Posterior vena cava (tissue), 2 donors: Measurements from ENCODE around the gene HDAC4. TPM values are rescaled to one million over a fixed set of nuclear protein-coding genes. Genes with fewer than 3 reads are reported as not detected.

Experiments
- DNase-seq: peaks from one replicate; pipeline ENCODE4 v3.0.0-alpha.2; 2020; ENCODE audit warnings: low spot score
- intact Hi-C, 2 donors: fragments of 100-400 bp; cut with DNase I; formaldehyde crosslinking; loops; one replicate each; pipeline versions ENCODE4 v1.14.1 to v1.14.2; 2022 to 2023
- total RNA-seq, 2 donors: library from RNA; stranded (reverse); fragmentation: NEBNext Ultra II Directional; extraction: Animal tissue kit (Norgen Biotek cat#: 25700); gene quantifications; one replicate each; pipeline ENCODE4 v1.2.1, GENCODE V29; 2021
- donor health status: DM: yes; HTN: yes; CAD: no.
- donor health status: DM: yes; HTN: yes; CAD: no.

The HDAC4 gene
- total RNA-seq, 2 donors from 2014 or later = 47.6 to 66.9 TPM

DNA sequence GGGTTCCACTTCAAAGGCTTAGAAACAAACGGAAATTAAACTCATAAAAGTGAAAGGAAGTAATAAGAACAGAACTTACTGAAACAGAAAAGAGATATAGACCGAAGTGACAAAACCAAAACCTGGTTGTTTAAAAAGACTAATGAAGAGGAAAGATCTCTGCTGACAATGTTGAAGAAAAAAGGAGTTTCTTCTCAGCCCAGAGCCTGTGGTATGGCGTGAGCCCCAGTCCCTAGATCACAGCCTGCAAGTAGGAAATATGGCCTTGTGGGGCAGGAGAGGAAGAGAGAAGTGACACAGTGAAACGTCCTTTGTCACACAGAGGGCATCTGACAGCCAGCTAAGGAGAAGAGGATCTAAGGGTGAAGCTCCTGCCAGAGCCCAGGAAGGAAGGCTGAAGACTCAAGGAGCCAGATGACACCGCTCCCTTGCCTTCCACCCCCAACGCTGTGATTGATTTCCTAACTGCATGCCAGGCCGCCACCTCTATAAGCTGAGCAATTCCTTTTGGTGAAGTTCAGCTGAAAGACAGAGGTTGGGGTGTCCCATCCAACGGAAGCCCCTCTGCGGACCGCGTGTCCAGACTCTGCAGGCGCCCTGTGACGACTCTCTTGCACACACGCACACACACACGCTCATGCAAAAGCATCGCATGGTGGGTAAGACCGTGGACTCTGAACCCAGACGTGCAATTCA lies 141.1 kb downstream of the HDAC4 start:
- peak; percentile 72 for DNase-seq
- intact Hi-C loops = no loop called here

DNA sequence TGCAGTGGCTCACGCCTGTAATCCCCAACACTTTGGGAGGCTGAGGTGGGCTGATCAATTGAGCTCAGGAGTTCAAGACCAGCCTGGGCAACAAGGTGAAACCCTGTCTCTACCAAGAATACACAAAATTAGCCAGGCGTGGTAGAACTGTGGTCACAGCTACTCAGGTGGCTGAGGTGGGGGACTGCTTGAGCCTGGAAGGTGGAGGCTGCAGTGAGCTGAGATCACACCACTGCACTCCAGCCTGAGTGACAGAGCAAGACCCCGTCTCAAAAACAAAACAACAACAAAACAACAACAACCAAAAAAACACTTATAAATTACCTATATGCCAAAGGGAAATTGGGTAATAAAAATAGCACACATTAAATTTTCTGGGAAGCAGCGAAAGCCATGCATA lies 141.6 kb downstream of the HDAC4 start:
- intact Hi-C loops = no loop called here
- peak; percentile 46 for DNase-seq

DNA sequence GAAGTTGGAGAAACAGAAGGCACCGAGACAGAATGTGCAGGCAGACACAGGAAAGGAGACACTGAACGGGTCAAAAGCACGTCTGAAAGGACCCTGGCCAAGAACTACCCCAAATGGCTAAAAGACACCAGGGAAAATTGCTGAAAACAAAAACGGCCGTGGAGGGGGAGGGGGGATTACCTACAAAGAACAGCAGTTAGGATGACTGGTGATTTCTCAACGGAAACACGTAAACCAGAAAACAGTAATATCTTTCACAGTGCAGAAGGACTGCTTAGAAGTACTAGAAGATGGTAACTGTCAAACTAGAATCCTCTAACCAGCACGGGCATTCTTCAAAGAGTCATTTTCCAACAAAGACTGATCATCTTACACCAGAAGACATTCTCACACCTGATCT lies 142.6 kb downstream of the HDAC4 start:
- DNase-seq = no peak
- intact Hi-C loops = no loop called here

DNA sequence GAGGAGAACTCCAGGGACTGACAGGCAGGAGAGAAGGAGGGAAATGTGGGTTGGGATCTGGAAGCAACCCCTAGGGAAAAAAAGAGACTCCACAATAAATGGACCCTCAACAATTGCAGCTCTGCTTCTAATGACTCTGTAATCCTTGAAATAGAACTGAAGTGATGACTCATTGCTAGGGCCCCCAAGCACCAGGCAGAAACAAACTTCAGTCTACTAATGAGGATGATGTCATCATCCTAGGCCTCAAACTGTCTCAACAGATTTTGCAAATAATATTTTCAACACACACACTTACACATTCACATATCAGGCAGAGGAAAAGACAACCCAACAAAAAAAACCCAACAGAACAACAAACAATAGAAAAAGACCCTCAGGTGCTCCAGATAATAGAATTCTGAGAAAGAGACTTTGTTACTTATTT lies 143.3 kb downstream of the HDAC4 start:
- intact Hi-C loops = no loop called here
- peak; percentile 41 for DNase-seq

DNA sequence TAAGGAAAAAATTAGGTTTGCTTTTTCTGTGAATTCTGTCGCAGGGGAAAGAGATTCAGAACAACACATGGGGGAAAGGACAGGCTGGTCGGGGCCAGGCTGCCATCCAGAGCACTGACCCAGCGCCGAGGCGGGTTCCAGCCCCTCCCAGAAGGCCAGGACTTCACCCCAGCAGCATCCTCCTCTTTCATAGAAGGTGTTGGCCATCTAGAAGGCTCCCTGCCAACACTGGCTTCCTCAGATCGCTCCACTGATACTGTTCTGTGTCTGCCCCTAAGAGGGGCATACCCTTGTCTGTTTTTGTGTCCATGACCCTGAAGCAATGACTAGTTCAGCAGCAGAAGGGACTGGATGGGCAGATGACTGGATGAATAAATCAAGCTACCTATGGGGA lies 144.5 kb downstream of the HDAC4 start:
- intact Hi-C loops = no loop called here
- DNase-seq = peak; percentile 42

DNA sequence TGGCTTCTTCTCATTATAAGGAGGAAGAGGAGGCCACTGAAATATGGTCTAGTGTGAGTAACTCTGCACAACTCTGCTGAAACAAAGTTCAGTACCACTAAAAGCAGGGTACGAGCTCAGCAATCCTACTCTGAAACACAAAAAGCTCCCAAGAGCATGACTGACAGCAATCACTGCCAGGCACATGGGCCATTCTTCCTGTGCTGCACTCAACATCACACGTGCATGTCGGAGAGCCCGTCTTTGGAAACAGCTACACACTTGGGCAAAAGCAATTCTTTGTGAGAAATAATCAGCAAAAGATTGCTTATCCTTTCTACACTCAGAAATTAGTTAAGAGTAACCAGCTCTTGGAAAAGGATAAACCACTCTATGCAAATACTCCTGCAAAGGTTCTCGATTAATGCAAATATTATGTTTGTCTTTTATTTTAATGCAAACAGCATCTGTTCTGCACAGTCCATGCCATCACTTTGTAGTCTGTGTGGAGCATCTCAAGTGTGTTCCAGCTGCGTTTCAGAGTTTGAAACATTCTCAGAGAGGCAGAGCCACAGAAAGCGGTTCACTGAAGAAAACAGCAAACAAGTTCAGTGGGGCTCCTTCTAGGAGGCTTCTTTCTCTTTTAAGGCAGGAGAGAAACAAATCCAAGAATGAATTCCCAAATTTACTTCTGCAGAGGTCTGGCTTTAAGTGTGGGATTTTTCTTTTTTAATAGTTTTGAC lies 145.0 kb downstream of the HDAC4 start:
- intact Hi-C loops = no loop called here
- no peak for DNase-seq

DNA sequence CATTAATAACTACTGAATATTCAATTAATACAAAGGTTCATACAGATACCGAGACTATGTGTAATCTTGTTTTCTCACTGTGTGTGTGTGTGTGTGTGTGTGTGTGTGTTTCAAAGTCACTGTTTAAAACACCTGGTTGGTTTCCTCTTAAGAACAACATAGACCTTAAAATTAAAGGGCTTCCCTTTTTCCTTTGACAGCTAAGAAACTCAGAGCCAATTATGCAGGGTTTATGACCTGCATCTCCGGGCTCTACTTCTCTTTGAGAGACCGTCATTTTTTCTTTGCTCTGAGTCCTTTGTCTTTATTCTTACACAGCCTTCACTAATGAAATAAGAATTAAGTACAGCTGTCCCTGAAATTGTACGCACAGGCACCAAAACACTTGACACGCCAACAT lies 145.6 kb downstream of the HDAC4 start:
- no peak for DNase-seq
- intact Hi-C loops = no loop called here

DNA sequence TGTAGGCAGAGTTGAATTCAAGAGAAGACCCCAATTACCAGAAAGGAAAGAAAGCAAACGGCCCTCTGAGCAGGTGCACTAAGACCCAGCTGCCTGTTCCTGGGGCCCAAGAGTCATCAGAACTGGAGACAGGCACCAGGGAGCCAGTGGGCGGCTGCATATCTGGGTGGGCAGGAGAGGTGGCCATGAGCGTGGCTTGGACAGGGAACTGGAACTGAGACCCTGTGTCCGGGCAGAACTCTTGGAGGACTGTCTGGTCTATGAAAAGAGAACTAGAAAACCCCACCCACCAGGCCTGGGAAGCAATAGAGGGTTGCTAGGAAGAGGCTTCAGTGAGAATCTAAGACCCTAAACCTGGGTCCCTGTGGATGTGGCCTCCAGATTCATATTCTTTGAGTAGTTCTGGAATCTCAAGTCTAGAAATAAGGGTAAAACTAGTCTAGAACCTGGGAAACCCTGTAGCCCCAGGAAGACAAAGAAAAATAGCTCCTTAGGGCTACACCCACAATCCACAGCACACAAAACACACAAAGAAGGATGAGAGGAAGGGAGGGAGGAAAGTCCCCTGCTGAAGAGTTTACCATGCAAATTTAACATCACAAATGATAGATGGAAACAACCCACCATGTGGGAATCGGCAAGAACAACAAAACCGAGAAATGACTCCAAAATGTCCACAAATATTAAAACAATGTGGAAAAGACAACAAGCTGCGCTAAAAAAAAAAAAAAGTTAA lies 147.0 kb downstream of the HDAC4 start:
- intact Hi-C loops = no loop called here
- DNase-seq = peak; percentile 55

DNA sequence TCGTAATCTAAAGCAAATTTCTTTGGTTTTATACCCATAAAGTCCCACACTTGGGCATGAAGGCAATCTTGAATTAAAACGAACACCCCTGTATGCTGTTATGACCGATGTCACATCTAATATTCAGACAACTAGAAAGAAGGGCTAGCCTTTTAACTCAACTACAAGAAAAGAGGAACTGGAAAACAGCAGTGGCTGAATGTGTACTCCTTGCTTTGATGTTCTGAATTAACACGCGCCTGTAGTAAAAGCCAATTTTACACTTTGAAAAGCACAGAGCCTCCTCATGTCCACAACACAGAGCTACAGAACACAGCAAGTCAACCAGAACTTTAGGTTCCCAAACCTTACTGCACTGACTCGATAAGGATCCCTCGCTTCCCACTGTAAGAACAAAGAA lies 147.6 kb downstream of the HDAC4 start:
- no peak for DNase-seq
- intact Hi-C loops = no loop called here

DNA sequence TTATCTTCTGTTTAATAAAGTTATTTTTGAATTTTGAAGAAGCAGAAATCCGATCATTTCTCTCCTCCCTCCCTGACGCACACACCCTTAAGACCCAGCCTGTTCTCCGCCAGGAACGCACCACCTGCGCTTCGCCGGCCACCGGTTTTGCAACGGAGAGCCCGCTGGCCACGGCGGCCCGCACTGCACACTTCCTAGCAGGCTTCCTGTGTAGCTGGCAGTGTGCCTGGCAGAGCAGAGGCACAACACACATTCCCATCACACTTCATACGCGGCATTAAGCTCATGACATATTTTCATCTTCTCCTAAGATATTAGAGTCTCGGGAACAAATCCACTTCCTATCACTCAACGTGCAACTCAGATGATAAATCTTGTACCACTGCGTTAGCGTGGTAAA lies 148.0 kb downstream of the HDAC4 start:
- peak; percentile 86 for DNase-seq
- intact Hi-C loops = no loop called here

DNA sequence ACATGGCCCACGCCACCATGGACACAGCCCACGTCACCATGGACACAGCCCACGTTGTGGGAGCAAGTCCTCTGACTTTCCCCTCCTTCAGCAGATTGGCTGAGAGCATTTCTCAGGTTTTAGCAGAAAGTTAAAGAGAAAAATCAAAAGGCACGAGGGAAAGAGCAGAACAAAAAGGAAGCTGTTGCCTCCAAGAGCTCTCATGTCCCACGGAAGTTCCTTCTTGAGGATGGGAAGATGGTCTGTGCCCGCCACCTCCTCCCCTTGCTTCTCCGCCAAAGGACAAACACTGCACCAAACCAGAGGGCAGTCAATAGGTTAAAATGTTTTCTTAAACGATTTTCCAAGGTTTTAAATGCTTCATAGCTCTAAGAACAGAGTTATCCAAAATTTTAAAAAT lies 148.4 kb downstream of the HDAC4 start:
- intact Hi-C loops = no loop called here
- peak; percentile 25 for DNase-seq

DNA sequence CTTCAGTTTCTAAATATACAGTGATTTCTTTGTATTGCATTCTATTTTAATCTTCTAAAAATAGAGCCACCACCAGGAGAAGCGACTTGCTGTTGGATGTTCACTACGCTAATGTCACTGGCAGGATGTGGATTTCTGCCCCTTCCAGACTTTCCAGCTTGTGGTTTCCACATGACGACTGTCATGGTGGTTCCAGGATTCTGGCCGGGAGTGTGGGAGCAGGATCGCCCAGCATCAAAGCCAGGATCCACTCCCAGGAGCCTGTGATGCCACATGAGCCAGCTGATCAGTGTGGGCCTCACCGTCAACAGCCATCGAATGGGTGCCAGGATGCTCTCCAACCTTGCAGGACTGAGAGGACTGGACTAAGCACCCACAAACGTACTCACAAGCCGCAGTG lies 148.8 kb downstream of the HDAC4 start:
- intact Hi-C loops = no loop called here
- peak; percentile 43 for DNase-seq

DNA sequence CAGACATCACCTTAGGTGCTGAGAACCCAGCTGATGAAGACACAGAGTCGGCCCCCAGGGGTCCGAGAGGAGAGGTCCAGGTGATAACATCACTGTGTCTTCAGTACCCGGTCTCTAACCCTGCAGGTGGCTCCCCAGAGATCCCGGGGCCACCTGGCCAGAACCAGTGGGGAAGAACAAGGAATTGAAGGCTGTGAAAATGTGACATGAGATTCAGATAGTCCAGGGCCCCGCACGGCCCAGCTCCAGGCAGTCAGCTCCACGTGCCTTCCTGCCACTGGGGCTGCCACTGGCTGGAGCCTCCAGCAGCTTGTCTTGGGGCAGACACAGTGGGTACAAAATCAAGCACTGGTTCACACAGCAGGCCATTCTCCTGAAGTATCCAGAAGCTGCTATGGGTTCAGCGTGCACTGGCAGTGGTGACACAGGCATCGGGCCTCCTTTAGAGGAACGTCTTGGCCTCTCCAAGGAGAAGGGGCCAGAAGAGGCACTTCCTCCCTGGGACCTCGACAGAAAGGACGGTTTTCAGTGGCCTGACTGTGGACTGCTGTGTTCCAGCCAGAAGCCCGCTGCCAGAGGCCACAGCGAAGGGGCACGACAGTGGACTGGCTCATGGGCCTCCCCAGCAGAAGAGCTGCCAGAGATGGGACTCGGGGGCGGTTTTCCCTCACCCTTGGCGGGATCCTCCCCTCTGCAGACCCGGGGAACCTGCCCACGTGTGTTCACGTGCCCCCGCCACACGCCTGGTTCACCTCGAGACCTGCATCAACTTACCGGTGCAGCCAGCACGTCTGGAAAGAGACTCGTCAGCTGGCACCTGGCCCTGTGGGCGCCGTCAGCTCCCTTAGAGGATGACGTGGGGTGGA lies 150.4 kb downstream of the HDAC4 start:
- intact Hi-C loops = no loop called here
- DNase-seq = peak; percentile 77

DNA sequence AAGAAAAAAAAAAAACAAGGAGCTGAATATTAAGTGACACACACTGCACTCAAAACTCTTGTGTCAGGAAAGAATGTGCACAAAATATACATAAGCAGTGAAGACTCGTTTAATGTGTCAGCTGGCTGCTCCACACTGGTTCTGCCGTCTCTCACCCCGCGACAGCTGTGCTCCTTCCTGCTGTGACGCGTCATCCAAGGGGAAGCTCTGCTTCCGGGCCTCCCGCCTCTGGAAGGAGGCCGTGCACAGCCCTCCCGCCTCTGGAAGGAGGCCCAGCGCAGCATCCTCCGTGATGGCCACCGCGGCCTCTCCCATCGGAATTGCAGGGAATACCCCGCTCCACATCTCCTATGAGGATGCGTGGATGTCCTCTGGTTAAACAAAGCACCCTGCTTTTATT lies 151.0 kb downstream of the HDAC4 start:
- intact Hi-C loops = loop anchor here in 1 of 2 donors (5.0 kb wide), 1 partner anchor 503 kb away; no protein-coding TSS in a partner anchor
- DNase-seq = peak; percentile 91

DNA sequence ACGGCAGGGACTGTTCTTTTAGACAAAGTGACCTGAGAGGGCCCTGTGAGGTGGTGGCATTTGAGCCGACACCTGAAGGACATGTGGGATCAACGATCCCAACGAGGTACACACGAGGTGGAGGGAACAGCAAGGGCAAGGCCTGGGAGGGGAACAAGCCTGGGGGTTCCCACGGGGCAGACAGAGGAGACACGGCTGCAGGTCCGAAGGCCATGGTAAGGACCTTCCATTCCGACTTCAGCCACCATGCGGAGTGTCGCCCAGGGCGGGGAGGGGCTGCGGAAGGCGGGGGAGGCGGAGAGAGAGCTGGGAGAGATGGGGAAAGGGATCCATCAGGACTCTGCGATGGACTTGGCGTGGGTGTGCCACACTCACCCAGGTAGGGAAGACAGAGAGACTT lies 151.8 kb downstream of the HDAC4 start:
- intact Hi-C loops = loop anchor here in 1 of 2 donors (5.0 kb wide), 1 partner anchor 503 kb away; no protein-coding TSS in a partner anchor
- DNase-seq = peak; percentile 57

DNA sequence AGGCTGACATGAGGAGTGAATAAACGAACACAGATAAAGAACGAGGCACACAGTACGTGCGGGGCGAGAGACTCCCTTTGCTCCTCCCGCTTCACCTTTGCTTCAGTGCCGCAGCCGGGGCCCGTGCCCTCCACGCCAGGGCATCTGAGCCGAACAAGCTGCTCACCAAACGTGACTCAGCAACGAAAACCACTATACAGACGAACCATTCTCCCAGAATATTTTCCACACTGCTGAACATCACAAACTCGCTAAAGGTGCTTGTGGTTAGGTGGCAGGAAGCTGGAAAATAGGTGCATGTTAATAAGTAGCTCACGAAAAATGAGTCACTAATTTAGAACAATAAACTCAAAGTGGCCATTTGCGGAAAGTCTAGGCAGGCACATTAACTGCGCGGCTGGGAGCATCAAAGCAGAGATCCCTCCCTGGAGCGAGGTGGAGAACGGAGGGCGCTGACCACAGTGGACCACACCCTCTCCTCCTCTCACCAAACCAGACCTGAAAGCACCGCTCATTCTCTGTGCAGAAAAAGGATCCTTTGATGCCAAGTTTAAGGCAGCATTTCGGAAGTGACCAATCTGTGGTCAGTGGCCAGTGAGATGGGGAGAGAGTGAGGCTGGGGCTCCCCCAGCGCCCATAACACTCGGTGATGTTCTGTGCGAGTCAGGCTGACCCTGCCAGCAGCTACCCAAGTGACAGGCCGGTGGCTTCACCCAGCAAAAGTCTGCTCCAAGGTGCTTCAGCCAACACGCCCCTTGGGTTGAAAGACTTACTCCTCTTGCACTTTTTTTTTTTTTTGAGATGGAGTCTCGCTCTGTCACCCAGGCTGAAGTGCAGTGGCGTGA lies 153.2 kb downstream of the HDAC4 start:
- DNase-seq = peak; percentile 24
- intact Hi-C loops = loop anchor here in 1 of 2 donors (5.0 kb wide), 1 partner anchor 505 kb away; no protein-coding TSS in a partner anchor

DNA sequence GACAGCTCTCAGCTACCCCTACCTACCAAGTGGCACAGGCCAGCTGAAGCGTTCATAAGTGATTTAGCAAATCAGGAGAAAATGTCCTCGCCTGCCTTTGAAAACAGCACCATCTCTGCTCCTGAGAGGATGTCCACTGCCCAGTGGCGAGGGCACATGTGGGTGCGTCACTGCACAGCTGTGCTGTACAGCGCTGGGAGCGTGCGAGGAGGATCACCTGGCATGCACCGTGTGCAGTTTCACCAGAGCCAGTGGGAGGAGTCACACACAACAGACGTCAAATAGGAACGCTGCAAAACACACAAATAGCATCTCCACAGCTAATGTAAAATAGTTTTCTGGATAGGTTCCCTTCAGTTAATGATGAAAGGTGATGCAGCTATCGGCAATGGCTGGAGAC lies 154.1 kb downstream of the HDAC4 start:
- intact Hi-C loops = loop anchor here in 1 of 2 donors (5.0 kb wide), 1 partner anchor 506 kb away; no protein-coding TSS in a partner anchor
- no peak for DNase-seq
